Activated CD8-positive, alpha-beta T cell treated with anti-CD3 and anti-CD28 coated beads for 36 hours (primary cell): ENCODE results near the gene RABAC1. TPM values are rescaled to one million over a fixed set of nuclear protein-coding genes. Genes with fewer than 3 reads are reported as not detected.
"Not testable (repeated sequence)": the region's sequence is repeated elsewhere in the genome, so short reads cannot be mapped to it uniquely, and the experiment has no call there.

Experiments used
- ATAC-seq: fragments of 200-7000 bp; cut with Tn5 transposase; one replicate; pipeline ENCODE4 v1.10.0; 2021; ENCODE audit warnings: mild to moderate bottlenecking, moderate library complexity
- CTCF ChIA-PET: fragments of 350-600 bp; sonication (Branson Sonifier 250); formaldehyde crosslinking; loops from one replicate; lab custom pipeline; 2021; ENCODE audit warnings: antibody characterized with exemption; lab: Charles Lee
- POLR2A ChIA-PET: fragments of 350-600 bp; sonication (Branson Sonifier 250); formaldehyde crosslinking; loops from one replicate; lab custom pipeline; 2021; ENCODE audit warnings: antibody characterized with exemption; lab: Charles Lee
- DNase-seq: peaks from one replicate; pipeline ENCODE4 v3.0.0-alpha.2; 2020
- H3K27ac Mint-ChIP-seq: one replicate; pipeline ENCODE4 v1.8.0; 2021; ENCODE audit warnings: mild to moderate bottlenecking, mixed read lengths
- H3K27me3 Mint-ChIP-seq: one replicate; pipeline ENCODE4 v1.8.0; 2021; ENCODE audit warnings: mixed read lengths
- H3K36me3 Mint-ChIP-seq: one replicate; pipeline ENCODE4 v1.8.0; 2021; ENCODE audit warnings: low read depth, mixed read lengths
- H3K4me1 Mint-ChIP-seq: one replicate; pipeline ENCODE4 v1.8.0; 2021; ENCODE audit warnings: low read depth, mixed read lengths
- H3K4me3 Mint-ChIP-seq: one replicate; pipeline ENCODE4 v1.8.0; 2021; ENCODE audit warnings: mild to moderate bottlenecking, moderate library complexity, mixed read lengths
- H3K9me3 Mint-ChIP-seq: one replicate; pipeline ENCODE4 v1.8.0; 2021; ENCODE audit warnings: mixed read lengths
- intact Hi-C: fragments of 100-400 bp; cut with micrococcal nuclease; formaldehyde crosslinking; loops from one replicate; pipeline ENCODE4 v1.10.0; 2022
- total RNA-seq, 2 experiments: library from RNA; stranded (reverse); gene quantifications; one replicate each; pipeline ENCODE4 v1.2.3, GENCODE V29; 2021
- TF ChIP-seq, protein P1 (sequence below): fragments of 200-600 bp; IDR thresholded peaks from one replicate; pipeline ENCODE4 v1.8.0; 2022; ENCODE audit warnings: antibody characterized with exemption, mild to moderate bottlenecking

Gene RABAC1
- total RNA-seq, 2 experiments from 2014 or later: 49.6 to 52.4 TPM

DNA sequence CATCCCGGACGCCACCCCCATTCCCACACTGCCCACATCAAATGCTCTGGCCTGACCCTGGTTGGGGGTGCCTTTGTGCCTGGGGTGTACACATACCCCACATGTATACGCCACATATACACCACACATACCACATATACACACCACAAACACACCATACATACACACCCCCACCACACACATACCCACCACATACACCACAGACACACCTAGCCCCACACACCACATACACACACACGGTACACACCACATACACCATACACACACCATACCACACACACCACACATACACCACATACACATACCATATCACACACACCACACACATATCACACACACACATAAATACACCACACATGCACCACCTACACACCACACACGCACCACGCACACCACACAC lies 41.0 kb downstream of the RABAC1 start:
- ChIA-PET CTCF (no interaction called here), POLR2A (no interaction called here)
- Mint-ChIP-seq H3K9me3 (no peaks in the 10 kb centered on the region), H3K27ac (no peak overlapping the region), H3K36me3 (no peaks in the 10 kb centered on the region), H3K4me3 (no peak overlapping the region), H3K27me3 (peaks cover 16% of the 10 kb centered on the region), H3K4me1 (peaks cover 22% of the 10 kb centered on the region)
- intact Hi-C loops: no loop called here
- DNase-seq: no peak
- no peak for ATAC-seq
- TF ChIP-seq, protein P1, sequence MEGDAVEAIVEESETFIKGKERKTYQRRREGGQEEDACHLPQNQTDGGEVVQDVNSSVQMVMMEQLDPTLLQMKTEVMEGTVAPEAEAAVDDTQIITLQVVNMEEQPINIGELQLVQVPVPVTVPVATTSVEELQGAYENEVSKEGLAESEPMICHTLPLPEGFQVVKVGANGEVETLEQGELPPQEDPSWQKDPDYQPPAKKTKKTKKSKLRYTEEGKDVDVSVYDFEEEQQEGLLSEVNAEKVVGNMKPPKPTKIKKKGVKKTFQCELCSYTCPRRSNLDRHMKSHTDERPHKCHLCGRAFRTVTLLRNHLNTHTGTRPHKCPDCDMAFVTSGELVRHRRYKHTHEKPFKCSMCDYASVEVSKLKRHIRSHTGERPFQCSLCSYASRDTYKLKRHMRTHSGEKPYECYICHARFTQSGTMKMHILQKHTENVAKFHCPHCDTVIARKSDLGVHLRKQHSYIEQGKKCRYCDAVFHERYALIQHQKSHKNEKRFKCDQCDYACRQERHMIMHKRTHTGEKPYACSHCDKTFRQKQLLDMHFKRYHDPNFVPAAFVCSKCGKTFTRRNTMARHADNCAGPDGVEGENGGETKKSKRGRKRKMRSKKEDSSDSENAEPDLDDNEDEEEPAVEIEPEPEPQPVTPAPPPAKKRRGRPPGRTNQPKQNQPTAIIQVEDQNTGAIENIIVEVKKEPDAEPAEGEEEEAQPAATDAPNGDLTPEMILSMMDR: no peak

DNA sequence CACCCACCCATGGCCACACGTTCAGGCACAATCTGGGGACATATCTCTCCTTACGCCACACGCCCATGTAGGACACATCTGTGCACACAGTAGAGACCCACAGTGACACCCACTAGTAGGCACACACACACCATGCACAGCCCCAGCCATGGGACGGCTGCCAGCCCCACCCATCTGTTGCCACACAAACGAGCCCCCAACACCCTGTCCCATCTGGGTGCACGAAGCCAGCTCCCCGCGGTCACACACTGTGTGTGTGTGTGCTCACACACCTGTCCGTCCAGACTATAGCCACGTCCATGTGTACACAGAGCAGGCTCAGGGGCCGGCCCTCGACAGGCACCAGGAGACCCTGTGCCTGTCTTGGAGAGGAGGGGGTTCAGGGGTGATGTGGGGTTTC lies 41.4 kb downstream of the RABAC1 start:
- ChIA-PET POLR2A (interaction anchor here (0.5 to 0.7 kb wide), 3 partner anchors 9 to 45 kb away, joined by 3 read pairs; no protein-coding TSS in a partner anchor), CTCF (no interaction called here)
- ATAC-seq: no peak
- Mint-ChIP-seq H3K27me3 (peaks cover 16% of the 10 kb centered on the region), H3K4me1 (peaks cover 20% of the 10 kb centered on the region), H3K27ac (no peak overlapping the region), H3K36me3 (no peaks in the 10 kb centered on the region), H3K4me3 (no peak overlapping the region), H3K9me3 (no peaks in the 10 kb centered on the region)
- intact Hi-C loops: no loop called here
- TF ChIP-seq, protein P1: no peak
- no peak for DNase-seq

DNA sequence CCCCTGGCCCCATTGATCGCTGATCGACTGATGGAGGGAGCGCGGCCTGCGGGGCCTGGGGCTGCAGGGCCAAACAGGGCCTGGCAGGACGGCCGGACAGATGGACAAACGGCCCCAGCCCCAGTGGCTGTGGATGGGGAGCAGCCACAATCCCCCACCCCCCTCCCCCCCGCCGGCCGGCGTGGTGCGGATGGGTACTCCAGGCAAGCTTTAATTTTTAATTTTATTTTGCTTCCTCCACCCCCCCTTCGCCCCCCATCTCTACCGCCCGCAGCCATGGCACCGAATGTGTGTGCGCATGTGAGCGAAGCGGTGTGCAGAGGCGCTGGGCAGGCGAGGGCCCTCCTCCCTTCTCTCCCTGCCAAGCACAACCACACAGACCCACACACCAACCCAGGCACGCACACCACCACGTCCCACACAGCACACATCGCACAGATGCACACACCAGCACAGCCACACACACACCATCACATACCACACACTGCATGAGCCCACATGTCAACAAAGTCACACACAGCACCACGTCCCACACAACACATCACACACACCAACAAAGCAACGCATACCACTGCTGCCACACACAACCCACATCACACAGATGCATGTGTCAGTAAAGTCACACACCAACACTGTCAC lies 43.2 kb downstream of the RABAC1 start:
- ATAC-seq (peak; percentile 16), DNase-seq (no peak)
- Mint-ChIP-seq H3K4me1 (peaks cover 25% of the 10 kb centered on the region), H3K4me3 (no peak overlapping the region), H3K9me3 (no peaks in the 10 kb centered on the region), H3K27me3 (peaks cover 20% of the 10 kb centered on the region), H3K27ac (no peak overlapping the region), H3K36me3 (no peaks in the 10 kb centered on the region)
- CTCF ChIA-PET: no interaction called here
- TF ChIP-seq, protein P1: no peak
- intact Hi-C loops: no loop called here
- POLR2A ChIA-PET: interaction anchor here (0.7 to 0.9 kb wide), 2 partner anchors 11 to 56 kb away, joined by 3 to 4 read pairs; partner anchors contain the start of gene RPS19

DNA sequence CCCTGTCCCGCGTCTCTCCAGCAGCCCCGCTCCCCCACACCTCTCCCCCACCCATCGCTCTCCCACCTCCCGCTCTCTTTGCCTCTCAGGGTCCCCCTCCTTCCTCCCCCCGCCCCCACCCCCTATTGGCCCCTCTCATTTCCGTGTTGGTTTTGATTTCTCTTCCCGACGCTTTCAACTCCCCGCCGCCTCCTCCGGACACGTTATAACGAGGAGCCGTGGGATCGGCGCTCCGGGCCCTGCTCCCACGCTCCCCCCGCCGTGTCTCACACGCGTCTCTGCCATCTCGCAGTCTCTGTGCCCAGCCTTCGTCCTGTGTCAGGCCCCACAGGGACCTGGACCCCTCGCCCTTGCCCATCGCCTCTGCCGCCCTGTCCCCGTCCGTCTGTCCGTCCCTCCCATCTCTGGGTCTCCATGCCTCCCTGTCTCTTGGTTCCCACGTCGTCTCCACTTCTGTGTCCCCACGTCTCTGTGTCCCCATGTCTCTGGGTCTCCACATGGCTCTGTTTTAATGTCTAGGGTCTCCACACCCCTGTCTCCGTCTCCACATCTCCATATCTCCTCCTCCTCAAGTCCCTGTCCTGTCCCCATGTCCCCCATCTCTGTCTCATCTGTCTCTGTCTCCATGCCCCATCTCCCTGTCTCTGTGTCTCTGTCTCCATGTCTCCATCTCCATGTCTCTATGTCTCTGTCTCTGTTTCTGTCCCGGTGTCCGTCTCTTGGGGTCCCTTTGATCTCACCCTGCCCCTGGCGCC lies 43.9 kb downstream of the RABAC1 start:
- ChIA-PET POLR2A (interaction anchor here (0.7 to 0.9 kb wide), 2 partner anchors 10 to 55 kb away, joined by 3 to 4 read pairs; partner anchors contain the start of gene RPS19), CTCF (no interaction called here)
- DNase-seq (no peak), ATAC-seq (no peak)
- Mint-ChIP-seq H3K4me3 (no peak overlapping the region), H3K27ac (no peak overlapping the region), H3K4me1 (peaks cover 30% of the 10 kb centered on the region), H3K9me3 (no peaks in the 10 kb centered on the region), H3K36me3 (peaks cover 6% of the 10 kb centered on the region), H3K27me3 (peaks cover 20% of the 10 kb centered on the region)
- intact Hi-C loops: no loop called here
- TF ChIP-seq, protein P1: no peak

DNA sequence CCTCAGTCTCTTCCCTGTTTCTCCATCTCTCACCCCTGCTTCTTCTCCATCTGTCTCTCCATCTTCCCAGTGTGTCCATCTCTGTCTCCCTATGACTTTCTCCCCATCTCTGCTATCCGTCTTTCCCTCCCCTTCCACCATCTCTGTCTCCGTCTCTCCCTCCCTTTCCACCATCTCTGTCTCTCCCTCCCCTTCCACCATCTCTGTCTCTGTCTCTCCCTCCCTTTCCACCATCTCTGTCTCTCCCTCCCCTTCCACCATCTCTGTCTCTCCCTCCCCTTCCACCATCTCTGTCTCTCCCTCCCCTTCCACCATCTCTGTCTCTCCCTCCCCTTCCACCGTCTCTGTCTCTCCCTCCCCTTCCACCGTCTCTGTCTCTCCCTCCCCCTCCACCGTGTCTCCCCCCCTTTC lies 44.7 kb downstream of the RABAC1 start:
- ATAC-seq, H3K27ac Mint-ChIP-seq, POLR2A ChIA-PET, H3K36me3 Mint-ChIP-seq, DNase-seq, intact Hi-C loops, H3K9me3 Mint-ChIP-seq, CTCF ChIA-PET, H3K4me3 Mint-ChIP-seq: not testable (repeated sequence)
- Mint-ChIP-seq H3K4me1 (peaks cover 30% of the 10 kb centered on the region), H3K27me3 (peaks cover 20% of the 10 kb centered on the region)
